ENCODE results near the gene GAS2L3.
A peak's percentile ranks its signal among the peaks of the same experiment; 100 is the strongest.

Gene GAS2L3

GRCh38 chr12:100573292-100574186 lies at the start of gene GAS2L3:
Gene GAS2L3 (plus strand): TSS chr12:100573684. CDS start chr12:100594905, 21,221 bp downstream.
- no peak for TF ChIP-seq CTCF (conservative IDR thresholded peaks at IDR 0.05)
- peak within 1 kb of the TSS; percentile 84 for H3K27ac ChIP-seq

- no peak for TF ChIP-seq CTCF (conservative IDR thresholded peaks at IDR 0.05)
- H3K27ac ChIP-seq, result no peak overlapping the region
Measured at GRCh38 chr12:100528034-100528433, 45.5 kb upstream of the GAS2L3 start.

GRCh38 chr12:100528471-100529127 lies 44.9 kb upstream of the GAS2L3 start:
- no peak for TF ChIP-seq CTCF (conservative IDR thresholded peaks at IDR 0.05)

GRCh38 chr12:100529756-100530350 lies 43.6 kb upstream of the GAS2L3 start:
- TF ChIP-seq CTCF (conservative IDR thresholded peaks at IDR 0.05), result no peak
- no peak overlapping the region for H3K27ac ChIP-seq

More at GRCh38 chr12:100528471-100529127, 44.9 kb upstream of the GAS2L3 start:
- H3K27ac ChIP-seq, result no peak overlapping the region

- no peak for TF ChIP-seq CTCF (conservative IDR thresholded peaks at IDR 0.05)
- H3K27ac ChIP-seq, result no peak overlapping the region
Measured at GRCh38 chr12:100533376-100533775, 40.1 kb upstream of the GAS2L3 start.

GRCh38 chr12:100534625-100535227 lies 38.8 kb upstream of the GAS2L3 start:
- no peak for TF ChIP-seq CTCF (conservative IDR thresholded peaks at IDR 0.05)

GRCh38 chr12:100539202-100539601 lies 34.3 kb upstream of the GAS2L3 start:
- no peak for TF ChIP-seq CTCF (conservative IDR thresholded peaks at IDR 0.05)
- no peak overlapping the region for H3K27ac ChIP-seq

More at GRCh38 chr12:100534625-100535227, 38.8 kb upstream of the GAS2L3 start:
- H3K27ac ChIP-seq, result no peak overlapping the region
